HEK293 (cell line): ENCODE measurements around the gene NISCH.

Experiments used
- ZNF610 ChIP-seq: fragments of 450-650 bp; formaldehyde crosslinking; IDR thresholded peaks from 2 replicates; pipeline ENCODE4 v1.5.1; 2016; ENCODE audit warnings: missing biosample characterization, missing genetic modification characterization, borderline replicate concordance
- ZSCAN23 ChIP-seq: fragments of 450-650 bp; formaldehyde crosslinking; IDR thresholded peaks from 2 replicates; pipeline ENCODE4 v1.5.1; 2016; ENCODE audit warnings: missing biosample characterization, missing genetic modification characterization

DNA sequence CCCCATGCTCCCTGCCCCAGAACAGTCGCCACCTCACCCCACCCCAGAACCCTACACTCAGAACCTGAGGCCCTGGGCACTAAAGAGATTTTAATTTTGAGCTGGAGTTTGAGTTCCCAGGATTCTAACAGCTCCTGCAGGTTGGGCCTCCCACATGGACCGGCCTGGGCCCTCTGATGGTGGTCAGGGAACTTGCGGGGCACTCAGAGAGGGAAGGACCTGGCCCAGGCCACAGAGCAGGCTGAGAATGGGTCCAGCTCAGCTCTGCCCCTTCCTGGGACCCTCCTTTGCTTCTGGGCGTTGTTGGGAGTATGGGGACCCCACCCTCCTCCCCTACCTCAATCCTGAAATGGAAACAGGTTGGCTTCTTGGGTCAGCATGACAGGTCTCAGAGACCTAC lies 9.4 kb upstream of the NISCH start:
- no peak for TF ChIP-seq ZSCAN23 (tag by site-specific recombination)
- TF ChIP-seq ZNF610 = no peak
